ENCODE measurements around the gene C14orf93.

C14orf93 gene

DNA sequence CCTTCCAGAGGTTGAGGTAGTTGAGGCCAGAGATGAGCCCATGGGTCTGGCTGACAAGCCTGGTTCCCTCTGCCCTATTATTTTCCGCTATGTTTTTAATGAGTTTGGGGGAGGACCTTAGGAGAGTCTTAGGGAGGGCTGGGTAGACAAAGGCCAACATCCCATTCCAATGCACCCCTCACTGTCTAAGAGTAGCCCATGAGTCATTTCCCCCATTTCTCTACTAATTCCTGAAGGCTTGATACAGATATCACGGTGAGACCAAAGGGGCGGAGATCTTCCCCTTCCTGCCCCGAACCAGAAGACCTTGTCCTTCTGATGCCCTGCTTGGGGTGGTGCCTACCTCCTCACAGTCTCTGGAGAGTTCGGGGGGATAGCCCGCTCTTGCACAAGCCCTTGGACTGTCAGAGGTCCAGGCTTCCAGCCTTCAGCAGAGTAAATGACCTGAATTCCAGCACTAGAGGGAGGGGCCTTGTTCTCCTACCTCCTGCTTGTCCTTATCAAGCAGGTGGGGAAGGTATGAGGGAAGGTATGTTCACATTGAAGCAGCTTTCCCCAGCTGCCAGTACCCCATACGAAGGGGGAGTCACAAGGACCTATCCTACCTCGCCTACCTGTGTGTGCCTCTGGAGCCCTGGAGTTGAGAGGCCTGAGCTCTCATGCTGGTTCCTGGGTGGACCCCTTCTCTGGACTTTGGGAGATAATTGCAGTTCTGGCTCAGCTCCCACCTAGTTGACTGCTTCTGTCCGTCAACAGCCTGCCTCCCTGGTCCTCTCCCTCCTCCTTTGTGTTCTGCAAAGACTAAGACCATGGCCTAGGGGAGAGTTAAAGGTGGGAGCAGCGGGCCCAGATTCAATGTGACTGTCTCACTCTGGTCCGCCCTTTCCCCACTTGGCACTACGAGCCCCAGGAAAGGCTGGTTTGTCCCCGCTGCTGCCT, 35.7 kb upstream of the C14orf93 start:
- DNase-seq (ENCODE audit: low read depth in 2 of 2) = no peak

DNA sequence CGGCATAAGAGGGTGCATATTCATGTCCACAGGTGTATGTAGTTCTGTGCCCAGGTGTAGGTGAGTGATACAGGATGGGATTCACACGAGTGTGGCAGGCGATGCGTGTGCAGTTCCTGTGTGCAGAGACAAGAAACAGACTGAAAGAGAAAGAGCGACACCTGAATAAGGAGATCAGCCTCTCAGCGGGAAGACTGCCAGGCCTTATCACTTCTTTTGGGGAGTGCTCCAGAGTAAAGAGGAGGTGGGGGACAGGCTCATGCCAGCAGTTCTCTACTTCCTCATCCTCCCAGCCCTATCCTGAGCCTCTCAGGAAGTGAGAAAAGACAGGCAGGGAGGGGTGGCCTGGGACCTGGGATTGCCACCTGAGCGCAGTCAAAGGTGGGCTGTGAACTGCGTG, 34.9 kb upstream of the C14orf93 start:
- no peak for DNase-seq (ENCODE audit: low read depth in 2 of 2)

DNA sequence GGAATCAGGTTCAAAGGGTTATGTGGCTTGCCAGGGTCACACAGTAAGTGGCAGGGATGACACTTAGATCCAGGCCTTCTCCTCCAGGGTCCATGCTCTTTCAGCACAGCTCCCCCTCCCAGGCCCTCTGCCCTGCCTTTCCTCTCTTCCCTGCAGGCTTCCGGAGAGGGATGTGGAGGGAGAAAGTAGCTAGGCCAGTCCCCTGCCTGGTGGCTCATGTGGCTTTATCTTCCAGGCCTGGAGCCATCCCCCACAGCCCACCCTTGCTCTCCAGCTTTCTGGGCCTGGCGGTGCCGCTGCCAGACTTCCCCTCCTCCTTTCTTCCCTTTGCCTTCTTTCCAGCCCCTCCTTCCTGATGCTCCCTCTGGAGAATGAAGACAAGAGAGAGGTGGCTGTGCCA, 33.8 kb upstream of the C14orf93 start:
- no peak for DNase-seq (ENCODE audit: low read depth in 2 of 2)

DNA sequence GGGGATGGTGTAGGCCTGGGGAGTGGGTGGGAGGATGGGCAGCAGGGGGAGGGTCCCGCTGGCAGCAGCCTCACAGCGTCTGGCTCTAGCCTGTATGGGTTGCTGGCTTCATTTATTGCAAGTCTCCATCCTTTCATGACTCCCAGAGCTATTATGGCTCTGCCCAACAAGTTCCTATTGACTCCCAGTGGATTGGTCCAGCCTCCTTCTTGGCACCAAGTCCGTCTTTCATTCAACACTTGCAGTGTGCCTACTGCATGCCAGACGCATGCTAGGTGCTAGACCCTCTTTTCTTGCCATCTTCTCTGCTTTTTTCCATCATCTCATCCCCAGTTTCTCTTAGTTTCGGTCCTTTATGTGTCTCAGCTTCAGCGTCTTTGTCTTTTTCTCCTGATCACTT, 33.2 kb upstream of the C14orf93 start:
- DNase-seq (ENCODE audit: low read depth in 2 of 2) = no peak

DNA sequence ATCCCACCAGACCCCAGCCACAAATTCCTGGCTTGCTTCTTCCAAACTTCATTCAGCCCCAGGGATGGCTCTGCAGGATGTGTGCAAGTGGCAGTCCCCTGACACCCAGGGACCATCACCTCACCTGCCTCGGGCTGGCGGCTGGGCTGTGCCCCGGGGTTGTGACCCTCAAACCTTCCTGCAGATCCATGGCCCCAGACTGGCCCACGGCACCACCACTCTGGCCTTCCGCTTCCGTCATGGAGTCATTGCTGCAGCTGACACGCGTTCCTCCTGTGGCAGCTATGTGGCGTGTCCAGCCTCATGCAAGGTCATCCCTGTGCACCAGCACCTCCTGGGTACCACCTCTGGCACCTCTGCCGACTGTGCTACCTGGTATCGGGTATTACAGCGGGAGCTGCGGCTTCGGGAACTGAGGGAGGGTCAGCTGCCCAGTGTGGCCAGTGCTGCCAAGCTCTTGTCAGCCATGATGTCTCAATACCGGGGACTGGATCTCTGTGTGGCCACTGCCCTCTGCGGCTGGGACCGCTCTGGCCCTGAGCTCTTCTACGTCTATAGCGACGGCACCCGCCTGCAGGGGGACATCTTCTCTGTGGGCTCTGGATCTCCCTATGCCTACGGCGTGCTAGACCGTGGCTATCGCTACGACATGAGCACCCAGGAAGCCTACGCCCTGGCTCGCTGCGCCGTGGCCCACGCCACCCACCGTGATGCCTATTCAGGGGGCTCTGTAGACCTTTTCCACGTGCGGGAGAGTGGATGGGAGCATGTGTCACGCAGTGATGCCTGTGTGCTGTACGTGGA, 32.4 kb upstream of the C14orf93 start, which contains the start of gene PSMB11:
Gene PSMB11 (plus strand): TSS at position 51 of the 804 bp plus-strand sequence. CDS start 14 bp downstream, at position 65.
- DNase-seq (ENCODE audit: low read depth in 2 of 2) = no peak

DNA sequence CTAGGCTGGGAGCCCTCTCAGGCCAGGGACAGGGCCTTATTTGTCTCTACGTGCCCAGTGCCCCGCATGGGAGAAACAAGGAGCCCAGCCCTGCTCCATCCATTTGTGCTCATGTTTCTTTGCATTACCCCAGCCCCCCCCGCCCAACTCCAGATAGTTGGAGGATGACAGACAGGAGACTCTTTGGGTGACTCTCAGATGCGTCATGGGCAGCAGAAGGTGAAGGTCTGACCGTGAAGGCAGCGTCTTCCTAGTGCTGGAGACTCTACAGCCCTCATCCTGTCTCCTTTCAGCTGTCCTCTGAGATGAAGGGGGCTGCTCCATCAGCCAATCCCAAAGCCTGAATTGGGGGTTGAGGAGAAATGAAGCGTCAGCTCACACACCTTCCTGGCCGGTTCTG, 31.8 kb upstream of the C14orf93 start:
- DNase-seq (ENCODE audit: low read depth in 2 of 2) = no peak

DNA sequence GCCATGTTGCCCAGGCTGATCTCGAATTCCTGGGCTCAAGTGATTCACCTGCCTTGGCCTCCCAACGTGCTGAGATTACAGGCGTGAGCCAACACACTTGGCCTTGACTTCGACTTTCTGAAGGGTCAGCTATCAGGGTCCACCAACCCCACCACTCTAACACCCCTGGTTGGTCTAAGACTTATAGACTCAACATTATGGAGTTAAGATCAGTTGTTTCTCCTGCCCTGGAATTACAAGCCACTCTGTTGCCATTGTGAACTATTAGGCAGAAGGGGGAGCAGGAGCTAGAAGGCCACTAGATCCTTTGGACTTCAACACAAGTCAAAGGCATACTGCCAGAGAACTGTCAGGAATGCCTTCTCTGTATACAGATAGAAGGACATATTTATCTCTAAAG, 30.2 kb upstream of the C14orf93 start:
- no peak for DNase-seq (ENCODE audit: low read depth in 2 of 2)

DNA sequence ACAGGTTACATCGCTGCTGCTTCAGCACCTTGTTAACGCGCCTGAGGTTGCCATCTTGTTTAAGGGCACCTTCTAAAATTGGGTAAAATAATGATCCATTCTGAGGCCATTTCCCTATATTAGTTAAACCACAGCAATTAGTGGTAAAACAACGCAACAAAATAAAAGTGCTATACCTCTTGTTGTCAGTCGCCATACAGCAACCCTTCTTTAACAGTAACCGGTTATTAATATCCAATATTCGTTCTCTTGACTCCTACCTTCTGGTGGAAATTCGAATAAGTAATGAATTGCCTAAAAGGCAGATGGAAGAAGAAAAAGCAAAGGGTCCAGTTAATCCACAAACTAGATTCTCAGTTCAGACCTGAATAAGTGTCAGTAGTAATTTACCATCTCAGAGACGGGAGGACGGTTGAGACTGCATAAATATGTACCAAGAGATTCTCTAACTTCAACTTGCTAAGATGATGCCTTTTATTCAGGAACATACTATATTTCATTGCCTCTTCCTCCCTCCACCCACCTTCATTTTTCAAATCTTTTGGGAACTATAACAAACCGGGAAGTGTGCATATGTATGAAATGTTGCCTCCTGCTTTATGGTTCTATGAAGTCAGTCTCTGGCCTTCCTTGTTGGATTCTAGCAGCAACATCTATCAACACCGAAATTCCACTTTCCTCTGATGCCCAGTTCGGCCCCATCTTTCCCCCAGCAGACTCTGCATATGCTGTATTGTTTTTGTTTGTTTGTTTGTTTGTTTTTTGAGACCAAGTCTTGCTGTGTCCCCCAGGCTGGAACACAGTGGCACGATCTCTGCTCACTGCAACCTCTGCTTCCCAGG, 25.6 kb upstream of the C14orf93 start:
- DNase-seq (ENCODE audit: low read depth in 2 of 2) = no peak

DNA sequence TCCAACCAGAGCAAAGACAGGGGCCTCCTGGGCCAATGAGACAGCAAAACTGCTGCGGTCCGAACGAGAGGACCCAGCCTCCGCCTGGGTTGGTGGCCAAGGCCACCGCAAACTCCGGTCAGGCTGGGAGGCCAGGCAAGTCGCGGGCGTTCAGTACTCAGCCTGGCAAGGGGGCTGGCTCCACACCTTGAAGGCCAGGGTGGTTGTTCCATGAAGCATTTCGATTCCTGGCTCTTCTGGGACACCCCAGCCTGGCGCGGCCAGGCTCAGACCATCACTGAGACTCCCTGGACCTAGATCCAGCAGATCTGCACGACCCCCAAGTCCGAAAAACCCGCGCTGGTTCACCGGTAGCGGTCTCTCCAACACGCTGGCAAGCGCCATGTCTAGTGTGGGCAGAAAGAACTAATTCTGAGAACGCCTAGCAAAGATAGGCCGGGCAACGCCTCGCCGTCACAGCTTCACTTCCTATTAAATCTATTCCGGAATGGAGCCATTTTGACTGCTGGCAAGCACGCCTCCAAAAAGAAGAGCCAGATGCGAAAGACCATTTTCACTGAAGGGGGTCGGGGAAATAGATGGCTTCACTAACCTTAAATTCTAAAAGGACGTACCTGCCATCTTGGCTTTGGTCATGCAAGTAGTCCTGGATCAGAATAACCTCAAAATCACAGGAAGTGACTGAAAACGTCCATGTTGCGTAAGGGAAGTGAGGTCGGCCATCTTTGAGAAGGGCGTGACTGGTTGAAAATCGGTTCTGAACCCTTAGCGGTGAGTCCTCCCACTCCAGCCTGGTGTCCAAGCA, 24.8 kb upstream of the C14orf93 start, which contains the start of gene PSMB5:
Gene PSMB5 (minus strand): TSS at position 403 of the 805 bp plus-strand sequence. CDS start 19 bp downstream, at position 384.
- peak; percentile 82 for DNase-seq (ENCODE audit: low read depth in 2 of 2)

DNA sequence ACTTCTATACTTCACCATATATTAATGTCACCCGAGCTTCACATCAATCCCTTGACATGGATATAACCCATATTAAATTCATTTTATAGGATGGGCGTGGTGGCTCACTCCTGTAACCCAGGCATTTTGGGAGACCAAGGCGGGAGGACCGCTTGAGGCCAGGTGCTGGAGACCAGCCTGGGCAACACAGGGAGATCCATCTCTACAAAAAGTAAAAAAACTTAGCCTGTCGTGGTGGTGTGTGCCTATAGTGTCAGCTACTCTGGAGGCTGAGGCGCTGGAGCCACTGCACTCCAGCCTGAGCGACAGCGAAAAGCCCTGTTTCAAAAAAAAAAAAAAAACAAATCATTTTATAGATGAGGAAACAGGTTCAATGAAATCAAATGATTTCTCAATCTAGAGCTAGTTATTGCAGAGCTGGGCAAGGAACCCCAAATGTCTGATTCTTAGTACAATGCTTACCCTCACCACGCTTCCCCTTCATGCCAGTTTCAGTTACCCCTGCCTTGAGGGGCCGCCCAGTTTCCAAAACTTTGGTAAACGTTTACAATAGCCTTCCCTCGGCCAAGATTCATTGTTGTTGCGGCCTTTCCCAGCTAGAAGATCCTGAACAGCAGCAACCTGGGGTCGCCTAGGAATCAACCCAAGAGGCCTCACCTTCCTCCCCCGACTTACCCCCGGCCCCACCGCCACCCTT, 24.0 kb upstream of the C14orf93 start:
- no peak for DNase-seq (ENCODE audit: low read depth in 2 of 2)

DNA sequence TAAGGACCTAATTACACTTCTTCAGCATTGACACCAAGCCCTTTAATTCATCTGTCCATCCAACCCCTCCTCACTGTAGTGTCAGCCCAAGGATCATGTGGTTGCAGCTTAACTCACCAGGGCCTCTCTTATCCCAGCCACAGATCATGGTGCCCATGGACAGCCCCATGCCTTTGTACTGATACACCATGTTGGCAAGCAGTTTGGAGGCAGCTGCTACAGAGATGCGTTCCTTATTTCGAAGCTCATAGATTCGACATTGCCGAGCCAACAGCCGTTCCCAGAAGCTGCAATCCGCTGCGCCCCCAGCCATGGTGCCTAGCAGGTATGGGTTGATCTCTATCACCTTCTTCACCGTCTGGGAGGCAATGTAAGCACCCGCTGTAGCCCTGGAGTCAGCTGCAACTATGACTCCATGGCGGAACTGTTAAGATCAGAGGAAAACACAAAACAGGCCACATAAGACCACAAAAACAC, 23.3 kb upstream of the C14orf93 start:
- no peak for DNase-seq (ENCODE audit: low read depth in 2 of 2)

DNA sequence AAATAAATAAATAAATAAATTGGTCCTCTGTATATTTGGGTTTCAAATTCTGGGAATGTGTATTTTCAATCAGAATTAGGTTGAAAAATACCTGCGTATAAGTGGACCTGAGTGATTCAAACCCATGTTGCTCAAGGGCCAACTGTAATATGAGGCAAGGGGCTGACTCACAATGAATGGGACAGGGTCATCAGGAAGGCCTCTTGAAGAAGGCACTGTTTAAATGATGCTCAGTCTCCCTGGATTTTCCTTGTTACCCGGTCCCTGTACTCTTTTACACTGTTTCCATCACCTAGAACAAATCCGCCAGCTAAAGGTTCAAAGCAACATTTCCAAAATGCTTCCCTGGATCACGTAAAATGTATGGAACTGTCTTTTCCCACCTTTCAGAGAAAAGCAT, 21.0 kb upstream of the C14orf93 start:
- DNase-seq (ENCODE audit: low read depth in 2 of 2) = no peak

DNA sequence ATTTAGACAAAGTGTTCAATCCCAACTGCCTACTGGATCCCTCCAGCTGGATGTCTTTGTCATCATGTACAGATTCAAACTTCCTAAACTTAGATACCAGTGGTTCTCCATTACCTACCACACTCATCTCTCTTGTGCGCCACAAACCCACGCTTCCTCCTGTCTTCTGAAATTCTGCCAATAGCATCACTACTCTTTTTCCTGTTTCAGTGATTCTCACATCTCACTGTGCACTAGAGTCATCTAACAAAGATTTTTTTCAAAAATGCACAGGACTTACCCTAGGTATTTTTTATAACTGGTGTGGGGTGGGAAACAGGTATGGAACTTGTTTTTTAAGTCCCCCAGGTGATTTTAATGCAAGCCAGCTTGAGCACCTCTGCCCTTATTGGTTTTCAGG, 18.9 kb upstream of the C14orf93 start:
- no peak for DNase-seq (ENCODE audit: low read depth in 2 of 2)

DNA sequence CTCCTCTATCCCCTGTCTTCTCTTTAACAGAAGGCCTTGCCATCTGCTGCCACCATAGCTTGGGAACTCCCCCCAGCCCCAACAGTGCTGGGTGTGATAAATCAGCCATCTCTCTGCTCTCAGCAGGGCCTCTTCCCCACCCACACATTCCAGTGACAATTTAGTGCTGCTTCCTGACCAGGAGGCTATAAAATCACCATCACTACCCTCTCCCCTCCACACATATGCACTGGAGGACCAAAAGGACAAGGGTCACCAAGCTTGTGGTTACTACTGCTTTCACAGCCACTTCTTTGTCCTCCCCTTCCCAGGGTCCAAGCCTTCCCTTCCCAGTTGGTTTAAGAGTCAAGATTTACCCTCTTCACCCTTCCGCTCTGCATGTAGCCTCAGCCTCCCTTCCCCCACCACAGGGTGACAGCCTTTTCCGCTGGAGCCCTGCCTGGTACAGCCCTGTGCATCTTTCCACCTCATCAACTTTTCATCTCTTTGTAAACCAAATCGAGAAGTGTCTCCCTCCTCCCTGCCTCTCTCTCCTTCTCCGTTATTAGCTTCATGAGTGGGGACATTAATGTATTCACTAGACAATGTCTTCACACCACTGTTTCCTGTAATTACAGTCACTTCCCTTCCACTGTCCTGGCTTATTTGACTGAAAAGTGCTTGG, 15.3 kb upstream of the C14orf93 start:
- DNase-seq (ENCODE audit: low read depth in 2 of 2) = no peak

DNA sequence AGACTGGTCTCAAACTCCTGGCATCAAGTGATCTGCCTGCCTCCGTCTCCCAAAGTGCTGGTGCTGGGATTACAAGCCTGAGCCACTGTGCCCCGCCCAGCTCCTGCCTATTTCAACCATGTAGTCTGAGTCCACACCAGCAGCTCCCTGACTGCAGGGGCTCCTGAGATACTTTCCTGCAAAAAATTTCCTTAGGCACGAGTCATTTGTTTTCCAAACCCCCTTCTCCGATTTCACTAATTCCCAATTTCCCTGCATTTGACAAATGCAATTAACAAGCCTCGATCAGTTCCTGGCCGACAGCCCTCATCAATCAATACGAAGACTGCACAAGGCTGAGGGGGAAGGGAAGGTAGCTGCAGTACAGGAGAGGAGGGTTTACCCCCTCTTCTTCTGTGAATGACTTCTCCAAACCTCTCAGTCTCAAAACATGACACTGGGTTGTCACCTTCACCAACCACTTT, 14.7 kb upstream of the C14orf93 start:
- no peak for DNase-seq (ENCODE audit: low read depth in 2 of 2)

DNA sequence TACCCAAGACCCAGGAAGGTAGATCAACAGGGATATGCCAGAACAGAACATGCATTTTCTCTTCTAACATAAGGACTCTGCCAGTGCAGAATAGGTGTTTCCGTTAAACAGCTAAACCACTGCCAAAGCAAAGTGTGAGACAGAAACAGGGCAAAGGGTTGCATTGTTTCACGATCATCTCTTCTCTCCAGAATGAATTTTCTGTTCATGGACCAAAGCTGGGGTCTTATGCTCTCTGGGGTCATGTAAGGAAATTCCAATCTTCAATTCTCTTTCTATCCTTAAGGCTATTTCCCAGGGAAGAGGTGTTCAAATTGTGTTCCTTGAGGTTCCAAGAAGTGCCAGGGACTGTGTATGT, 13.8 kb upstream of the C14orf93 start:
- no peak for DNase-seq (ENCODE audit: low read depth in 2 of 2)

DNA sequence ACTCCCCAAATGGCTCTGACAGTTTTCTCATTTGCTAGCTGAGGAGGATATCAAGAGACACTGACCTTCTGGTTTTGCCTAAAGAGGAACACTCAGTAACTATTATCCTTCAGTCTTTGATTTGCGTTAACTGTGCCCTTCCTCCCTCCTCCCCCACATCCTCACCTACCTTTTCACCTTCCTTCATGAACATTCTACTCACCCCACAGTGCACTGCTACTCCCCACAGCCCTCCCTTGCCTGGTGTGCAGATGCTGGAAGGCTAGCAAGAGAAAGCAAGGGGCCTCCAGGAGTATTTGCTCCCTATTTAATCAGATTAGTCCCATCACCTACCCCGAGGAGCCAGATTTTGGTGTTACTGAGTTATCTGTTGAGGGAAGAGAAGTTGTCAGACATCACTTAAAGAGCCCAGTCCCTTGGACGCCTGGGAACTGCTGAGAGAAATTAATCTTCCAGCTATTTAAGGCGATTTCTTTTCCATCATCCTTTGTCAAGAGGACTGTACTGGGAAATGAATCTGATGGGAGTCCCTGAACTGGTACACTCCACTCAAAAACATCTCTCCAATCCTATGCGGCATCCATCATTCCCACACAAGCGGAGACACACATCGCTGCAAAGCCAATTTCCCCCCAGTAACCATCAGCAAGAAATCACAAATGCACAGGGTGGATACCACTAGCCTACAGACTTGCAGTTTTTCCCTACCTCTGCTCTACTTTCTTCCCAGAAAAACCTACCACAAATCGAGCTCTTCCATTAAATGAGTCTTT, 13.3 kb upstream of the C14orf93 start:
- no peak for DNase-seq (ENCODE audit: low read depth in 2 of 2)

DNA sequence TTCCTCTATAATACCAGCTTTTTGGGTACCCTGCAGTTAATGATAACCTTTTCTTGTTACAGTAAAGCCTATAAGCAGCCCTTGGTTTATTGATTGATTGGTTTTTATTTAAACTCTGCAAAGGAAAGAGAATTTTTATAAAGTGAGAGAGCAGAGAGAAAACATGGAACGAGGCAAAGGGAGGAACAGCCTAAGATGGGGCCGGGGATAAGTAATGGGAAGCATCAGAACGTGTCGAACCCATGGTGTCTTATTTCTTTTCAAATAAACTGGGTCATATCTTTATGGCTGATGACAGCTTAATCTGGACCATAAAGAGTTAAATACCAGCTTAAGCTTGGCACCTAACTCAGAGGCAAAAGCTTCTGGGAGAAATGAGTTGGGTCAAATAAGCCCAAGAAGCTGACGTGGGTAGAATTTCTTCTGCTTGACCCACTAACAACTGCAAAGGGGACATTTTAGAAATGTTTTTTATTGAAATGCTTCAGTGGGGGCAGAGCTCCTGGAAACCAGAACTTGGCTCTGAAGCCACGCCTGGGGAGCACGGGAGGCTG, 12.0 kb upstream of the C14orf93 start:
- DNase-seq (ENCODE audit: low read depth in 2 of 2) = no peak
